HTR-8/SVneo (cell line): ENCODE data around the gene DIPK1A.

ENCODE experiments used
- DNase-seq: peaks from one replicate; pipeline ENCODE4 v3.0.0; 2011; ENCODE audit warnings: low spot score, mixed read lengths; ENCODE audit not compliant: insufficient read length
- FAIRE-seq: peaks from 2 replicates; lab custom pipeline; 2011; peaks lifted over from hg19 to GRCh38; lab: Jason Lieb, UNC

Gene DIPK1A

GRCh38 chr1:92956254-92957029 is 4.8 kb downstream of the DIPK1A start:
- FAIRE-seq (no peak), DNase-seq (no peak)

- FAIRE-seq (no peak), DNase-seq (no peak)
Observed at GRCh38 chr1:92953491-92953890, 7.8 kb downstream of the DIPK1A start.

- DNase-seq (no peak), FAIRE-seq (no peak)
Observed at GRCh38 chr1:92952714-92953113, 8.5 kb downstream of the DIPK1A start.

GRCh38 chr1:92951141-92951582 is 10.1 kb downstream of the DIPK1A start:
- FAIRE-seq = no peak
- no peak for DNase-seq

GRCh38 chr1:92949937-92950817 is 11.1 kb downstream of the DIPK1A start:
- no peak for FAIRE-seq

GRCh38 chr1:92948071-92948470 is 13.2 kb downstream of the DIPK1A start:
- FAIRE-seq (no peak), DNase-seq (no peak)

More at GRCh38 chr1:92949937-92950817, 11.1 kb downstream of the DIPK1A start:
- no peak for DNase-seq

- FAIRE-seq (no peak), DNase-seq (no peak)
Observed at GRCh38 chr1:92945748-92946270, 15.5 kb downstream of the DIPK1A start.

- DNase-seq (no peak), FAIRE-seq (no peak)
Observed at GRCh38 chr1:92944901-92945747, 16.1 kb downstream of the DIPK1A start.

- FAIRE-seq = no peak
- DNase-seq = no peak
Observed at GRCh38 chr1:92943502-92943847, 17.8 kb downstream of the DIPK1A start.

GRCh38 chr1:92940541-92940940 is 20.7 kb downstream of the DIPK1A start:
- no peak for FAIRE-seq
- no peak for DNase-seq

GRCh38 chr1:92937731-92938130 is 23.5 kb downstream of the DIPK1A start:
- FAIRE-seq (no peak), DNase-seq (no peak)

- no peak for DNase-seq
- FAIRE-seq = no peak
Observed at GRCh38 chr1:92936865-92937264, 24.4 kb downstream of the DIPK1A start.

- FAIRE-seq (no peak), DNase-seq (no peak)
Observed at GRCh38 chr1:92934395-92935378, 26.6 kb downstream of the DIPK1A start.

- DNase-seq (no peak), FAIRE-seq (no peak)
Observed at GRCh38 chr1:92933459-92933858, 27.8 kb downstream of the DIPK1A start.

- FAIRE-seq (no peak), DNase-seq (no peak)
Observed at GRCh38 chr1:92931691-92932090, 29.6 kb downstream of the DIPK1A start.

- FAIRE-seq (no peak), DNase-seq (no peak)
Observed at GRCh38 chr1:92929461-92929860, 31.8 kb downstream of the DIPK1A start.

GRCh38 chr1:92927870-92928269 is 33.4 kb downstream of the DIPK1A start:
- DNase-seq (no peak), FAIRE-seq (no peak)

- FAIRE-seq (no peak), DNase-seq (no peak)
Observed at GRCh38 chr1:92926873-92927272, 34.4 kb downstream of the DIPK1A start.

- DNase-seq = no peak
- FAIRE-seq = peak; percentile 38
Observed at GRCh38 chr1:92924501-92924900, 36.8 kb downstream of the DIPK1A start.
